ENCODE data around the gene MRPS34. TPM values are rescaled to one million over a fixed set of nuclear protein-coding genes. Genes with fewer than 3 reads are reported as not detected.

The MRPS34 gene
- total RNA-seq, 4 donors from 2014 or later, result 65.4 to 120 (median 90.0) TPM

DNA sequence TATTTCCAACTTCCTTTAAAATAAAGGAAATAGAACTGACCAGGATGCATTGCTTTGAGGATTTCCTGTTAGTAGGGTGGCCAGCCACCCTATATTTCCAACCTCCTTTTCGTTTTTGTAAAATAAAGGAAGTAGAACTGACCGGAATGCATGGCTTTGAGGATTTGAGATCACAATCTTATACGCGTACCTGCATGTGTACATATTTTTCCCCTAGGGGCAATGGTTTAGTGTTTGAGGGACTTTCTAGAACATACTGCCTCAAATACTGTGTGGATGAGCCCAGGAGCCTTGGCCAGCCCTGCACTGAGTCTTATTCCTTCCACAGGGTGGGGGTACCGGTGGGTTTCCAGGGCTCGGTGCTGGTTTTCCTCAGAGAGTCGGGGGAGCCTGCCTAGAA lies 41.3 kb downstream of the MRPS34 start:
- DNase-seq, result no peak
- intact Hi-C loops (cut with DNase I; ENCODE audit: low total_unique reads), result no loop called here
- no peak overlapping the region for H3K4me3 ChIP-seq
- peaks cover 0 to 50% of the 10 kb centered on the region in 2 donors for H3K36me3 ChIP-seq
- H3K4me1 ChIP-seq, result no peaks in the 10 kb centered on the region
- no peak for ATAC-seq
- no peak overlapping the region for H3K27ac ChIP-seq
- H3K9me3 ChIP-seq, result no peaks in the 10 kb centered on the region
- no peaks in the 10 kb centered on the region for H3K27me3 ChIP-seq
- in situ Hi-C loops (cut with MboI; ENCODE audit: low sequenced_read_pairs in 4 of 4), result no loop called here
- TF ChIP-seq POLR2A (IDR thresholded peaks at IDR 0.05) (no peak), CTCF (IDR thresholded peaks at IDR 0.05 in 4 of 5, conservative IDR thresholded peaks at IDR 0.05 in 1 of 5) (no peak)

- intact Hi-C loops (cut with DNase I; ENCODE audit: low total_unique reads) (no loop called here), in situ Hi-C loops (cut with MboI; ENCODE audit: low sequenced_read_pairs in 4 of 4) (no loop called here)
- DNase-seq (no peak), ATAC-seq (no peak)
- Histone ChIP-seq H3K27ac (no peak overlapping the region), H3K4me3 (no peak overlapping the region), H3K36me3 (peaks cover 0 to 52% of the 10 kb centered on the region in 2 donors), H3K27me3 (no peaks in the 10 kb centered on the region), H3K4me1 (no peaks in the 10 kb centered on the region), H3K9me3 (no peaks in the 10 kb centered on the region)
- TF ChIP-seq CTCF (IDR thresholded peaks at IDR 0.05 in 4 of 5, conservative IDR thresholded peaks at IDR 0.05 in 1 of 5) (no peak), POLR2A (IDR thresholded peaks at IDR 0.05) (no peak)
Observed at GRCh38 chr16:1731073-1731472, 41.9 kb downstream of the MRPS34 start.

DNA sequence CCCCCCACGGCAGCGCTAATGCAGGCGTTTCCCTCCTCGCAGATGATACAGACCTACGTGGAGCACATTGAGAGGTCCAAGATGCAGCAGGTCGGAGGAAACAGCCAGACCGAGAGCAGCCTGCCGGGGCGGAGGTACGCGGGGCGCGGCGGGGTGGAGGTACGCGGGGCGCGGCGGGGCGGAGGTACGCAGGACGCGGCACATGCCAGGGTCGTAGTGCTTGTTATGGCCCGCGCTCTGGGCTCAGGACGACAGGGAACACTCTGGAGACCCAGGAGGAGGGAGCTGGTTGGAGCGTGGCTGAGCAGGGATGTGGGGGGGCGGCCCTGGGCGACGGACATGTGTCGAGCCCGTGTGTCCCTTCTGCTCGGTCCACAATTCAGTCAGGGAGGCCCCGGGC lies 43.5 kb downstream of the MRPS34 start:
- no peak for DNase-seq
- intact Hi-C loops (cut with DNase I; ENCODE audit: low total_unique reads), result no loop called here
- no peaks in the 10 kb centered on the region for H3K4me1 ChIP-seq
- no peaks in the 10 kb centered on the region for H3K27me3 ChIP-seq
- no peak for ATAC-seq
- in situ Hi-C loops (cut with MboI; ENCODE audit: low sequenced_read_pairs in 4 of 4), result no loop called here
- no peak overlapping the region for H3K27ac ChIP-seq
- no peak overlapping the region for H3K4me3 ChIP-seq
- TF ChIP-seq CTCF (IDR thresholded peaks at IDR 0.05 in 4 of 5, conservative IDR thresholded peaks at IDR 0.05 in 1 of 5) (no peak), POLR2A (IDR thresholded peaks at IDR 0.05) (no peak)
- H3K9me3 ChIP-seq, result no peaks in the 10 kb centered on the region
- peaks cover 0 to 62% of the 10 kb centered on the region in 2 donors for H3K36me3 ChIP-seq

DNA sequence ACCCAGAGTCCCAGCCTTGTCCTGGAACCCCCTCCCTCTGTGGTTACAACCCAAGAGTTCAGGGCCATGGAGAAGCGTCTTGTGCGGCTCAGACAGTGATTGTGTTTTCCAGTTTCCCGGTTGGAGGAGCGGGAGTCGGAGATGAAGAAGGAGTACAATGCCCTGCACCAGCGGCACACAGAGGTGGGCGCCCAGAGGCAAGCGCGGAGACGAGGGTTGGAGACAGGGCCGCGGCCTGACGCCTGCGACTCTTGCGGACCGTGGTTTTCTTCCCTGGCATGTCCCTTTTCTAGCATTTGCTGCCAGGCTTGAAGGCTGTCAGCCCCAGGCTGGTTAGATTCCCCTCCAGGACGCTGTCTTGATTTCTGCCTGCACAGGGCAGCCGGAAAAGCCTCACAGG lies 43.9 kb downstream of the MRPS34 start:
- DNase-seq (no peak), ATAC-seq (no peak)
- Histone ChIP-seq H3K4me1 (no peaks in the 10 kb centered on the region), H3K36me3 (peaks cover 0 to 58% of the 10 kb centered on the region in 2 donors), H3K27ac (no peak overlapping the region), H3K9me3 (no peaks in the 10 kb centered on the region), H3K27me3 (no peaks in the 10 kb centered on the region), H3K4me3 (no peak overlapping the region)
- in situ Hi-C loops (cut with MboI; ENCODE audit: low sequenced_read_pairs in 4 of 4) (no loop called here), intact Hi-C loops (cut with DNase I; ENCODE audit: low total_unique reads) (no loop called here)
- no peak for TF ChIP-seq CTCF (IDR thresholded peaks at IDR 0.05 in 4 of 5, conservative IDR thresholded peaks at IDR 0.05 in 1 of 5)
- no peak for TF ChIP-seq POLR2A (IDR thresholded peaks at IDR 0.05)

Data from gastrocnemius medialis (tissue), 4 donors.